Natural killer cell (primary cell): ENCODE measurements around the gene MAML3. TPM values are rescaled to one million over a fixed set of nuclear protein-coding genes. Genes with fewer than 3 reads are reported as not detected.

Source experiments
- ATAC-seq, 3 donors: fragments of 150-1000 bp in 2 of 3; fragments of 200-7000 bp in 1 of 3; cut with Tn5 transposase; 1 replicate in 1 of 3; 2 replicates in 2 of 3; pipeline ENCODE4 v1.10.0; 2021; ENCODE audit warnings: mild to moderate bottlenecking in 2 of 3, moderate library complexity in 2 of 3
- DNase-seq, 2 donors: peaks; one replicate each; pipeline versions ENCODE4 v3.0.0 to v3.0.0-alpha.2; 2013 to 2021; ENCODE audit warnings: mixed read lengths in 1 of 2
- H3K27ac ChIP-seq: one replicate; pipeline ENCODE4 v1.5.1; 2013; ENCODE audit warnings: mild to moderate bottlenecking, low read length
- H3K27me3 ChIP-seq: one replicate; pipeline ENCODE4 v1.6.1; 2013; ENCODE audit warnings: low read length; ENCODE audit not compliant: control insufficient read depth, insufficient read depth
- H3K36me3 ChIP-seq: one replicate; pipeline ENCODE4 v1.6.1; 2013; ENCODE audit warnings: low read length; ENCODE audit not compliant: control insufficient read depth, insufficient read depth
- H3K4me1 ChIP-seq: one replicate; pipeline ENCODE4 v1.6.1; 2013; ENCODE audit warnings: low read length; ENCODE audit not compliant: control insufficient read depth, insufficient read depth
- H3K4me3 ChIP-seq: one replicate; pipeline ENCODE4 v1.5.1; 2013; ENCODE audit warnings: low read length
- H3K9me3 ChIP-seq: one replicate; pipeline ENCODE4 v1.6.1; 2013; ENCODE audit warnings: low read length; ENCODE audit not compliant: control insufficient read depth, insufficient read depth
- H3K27ac Mint-ChIP-seq, 2 donors: one replicate each; pipeline ENCODE4 v1.8.0; 2022; ENCODE audit warnings: mild to moderate bottlenecking in 2 of 2, mixed read lengths in 2 of 2, moderate library complexity in 1 of 2
- H3K27me3 Mint-ChIP-seq, 2 donors: one replicate each; pipeline ENCODE4 v1.8.0; 2022; ENCODE audit warnings: low read depth in 2 of 2, mixed read lengths in 2 of 2
- H3K36me3 Mint-ChIP-seq: one replicate; pipeline ENCODE4 v1.8.0; 2022; ENCODE audit warnings: mixed read lengths
- H3K4me1 Mint-ChIP-seq, 2 donors: one replicate each; pipeline ENCODE4 v1.8.0; 2022; ENCODE audit warnings: mixed read lengths in 2 of 2
- H3K4me3 Mint-ChIP-seq: one replicate; pipeline ENCODE4 v1.8.0; 2022; ENCODE audit warnings: mild to moderate bottlenecking, moderate library complexity, mixed read lengths
- H3K9me3 Mint-ChIP-seq, 2 donors: one replicate each; pipeline ENCODE4 v1.8.0; 2022; ENCODE audit warnings: mixed read lengths in 2 of 2
- WGBS: methylation state at CpG from one replicate; pipeline ENCODE4 v1.1.7; 2013; ENCODE audit warnings: missing lambda C conversion rate; ENCODE audit not compliant: insufficient coverage; 5-methylcytosine and 5-hydroxymethylcytosine counted together
- intact Hi-C: fragments of 100-400 bp; cut with micrococcal nuclease; formaldehyde crosslinking; loops from one replicate; pipeline ENCODE4 v1.14.2; 2022
- total RNA-seq, 4 donors: library from RNA; stranded (reverse); fragments of 120-200 nt in 1 of 4; gene quantifications; one replicate each; pipeline versions ENCODE4 v1.2.3 to v1.2.4, GENCODE V29; 2013 to 2022
- TF ChIP-seq, protein P1 (sequence below): fragments of 200-600 bp; IDR thresholded peaks from one replicate; pipeline ENCODE4 v1.8.0; 2022; ENCODE audit warnings: antibody characterized with exemption

Gene MAML3
- total RNA-seq, 3 donors from 2014 or later (not counting 1 experiment from before 2014, with no cell fraction given), result 1.7 to 5.6 (median 2.8) TPM

DNA sequence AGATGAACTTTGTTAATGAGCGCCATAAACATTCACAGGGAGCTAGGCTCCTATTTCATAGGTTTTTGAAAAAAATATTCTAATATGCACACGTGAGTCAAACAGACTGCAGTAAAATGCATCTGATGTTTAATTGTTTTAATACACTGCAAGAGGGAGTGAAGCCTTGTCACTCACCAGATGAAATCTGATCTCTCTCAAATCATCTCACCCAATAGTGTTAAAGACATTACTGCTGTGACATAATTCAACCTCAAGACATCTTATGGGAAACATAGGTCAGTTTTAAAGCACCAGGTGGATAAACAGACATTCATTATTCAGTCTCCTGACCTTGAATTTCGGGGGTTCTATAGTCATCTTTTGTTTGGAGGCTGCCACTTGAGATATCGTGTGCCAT, 148.3 kb downstream of the MAML3 start:
- no peak overlapping the region for H3K4me3 Mint-ChIP-seq
- intact Hi-C loops, result no loop called here

DNA sequence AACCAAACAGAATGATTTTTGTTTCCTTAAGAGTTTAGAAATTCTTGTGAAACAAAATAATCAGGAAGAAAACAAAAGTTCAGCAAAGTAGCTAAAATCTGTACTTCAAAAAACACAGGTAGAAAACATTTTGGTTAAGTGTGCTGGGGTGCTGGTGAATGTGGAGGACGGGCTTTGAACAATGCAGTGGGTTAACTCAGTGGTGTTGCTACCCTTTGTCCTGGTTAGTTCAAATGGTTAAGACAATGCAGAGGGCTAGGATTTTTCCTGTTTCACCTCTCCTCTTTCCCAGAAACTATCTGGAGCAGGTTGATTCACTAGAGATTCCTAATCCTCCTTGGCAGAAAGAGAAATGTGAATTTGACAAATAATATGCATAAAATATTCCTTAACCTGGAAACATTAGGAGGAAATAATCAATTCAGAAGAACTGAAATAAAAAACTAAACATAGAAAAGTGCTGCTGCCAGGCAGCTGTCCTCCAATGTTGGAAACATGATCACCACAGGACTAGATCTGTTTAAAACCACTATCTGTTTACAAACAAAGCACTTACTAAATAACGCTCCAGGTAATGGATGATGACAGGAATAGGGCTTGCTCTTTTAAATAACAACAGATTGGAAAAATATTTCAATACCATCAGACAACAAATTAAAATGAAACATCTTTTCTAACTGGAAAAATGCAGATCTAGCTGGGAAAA, 148.9 kb downstream of the MAML3 start:
- Mint-ChIP-seq H3K4me1 (no peaks in the 10 kb centered on the region), H3K36me3 (no peaks in the 10 kb centered on the region), H3K4me3 (no peak overlapping the region), H3K9me3 (no peaks in the 10 kb centered on the region), H3K27me3 (peaks cover 12 to 42% of the 10 kb centered on the region in 2 donors), H3K27ac (no peak overlapping the region)
- ATAC-seq, result no peak
- H3K27ac ChIP-seq, result no peak overlapping the region
- 72% methylated on average over 1 of the region's 2 CpGs for WGBS
- H3K27me3 ChIP-seq, result no peaks in the 10 kb centered on the region
- no peaks in the 10 kb centered on the region for H3K4me1 ChIP-seq
- TF ChIP-seq, protein P1, sequence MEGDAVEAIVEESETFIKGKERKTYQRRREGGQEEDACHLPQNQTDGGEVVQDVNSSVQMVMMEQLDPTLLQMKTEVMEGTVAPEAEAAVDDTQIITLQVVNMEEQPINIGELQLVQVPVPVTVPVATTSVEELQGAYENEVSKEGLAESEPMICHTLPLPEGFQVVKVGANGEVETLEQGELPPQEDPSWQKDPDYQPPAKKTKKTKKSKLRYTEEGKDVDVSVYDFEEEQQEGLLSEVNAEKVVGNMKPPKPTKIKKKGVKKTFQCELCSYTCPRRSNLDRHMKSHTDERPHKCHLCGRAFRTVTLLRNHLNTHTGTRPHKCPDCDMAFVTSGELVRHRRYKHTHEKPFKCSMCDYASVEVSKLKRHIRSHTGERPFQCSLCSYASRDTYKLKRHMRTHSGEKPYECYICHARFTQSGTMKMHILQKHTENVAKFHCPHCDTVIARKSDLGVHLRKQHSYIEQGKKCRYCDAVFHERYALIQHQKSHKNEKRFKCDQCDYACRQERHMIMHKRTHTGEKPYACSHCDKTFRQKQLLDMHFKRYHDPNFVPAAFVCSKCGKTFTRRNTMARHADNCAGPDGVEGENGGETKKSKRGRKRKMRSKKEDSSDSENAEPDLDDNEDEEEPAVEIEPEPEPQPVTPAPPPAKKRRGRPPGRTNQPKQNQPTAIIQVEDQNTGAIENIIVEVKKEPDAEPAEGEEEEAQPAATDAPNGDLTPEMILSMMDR, result no peak
- H3K4me3 ChIP-seq, result no peak overlapping the region
- DNase-seq, result no peak
- no peaks in the 10 kb centered on the region for H3K9me3 ChIP-seq
- intact Hi-C loops, result no loop called here
- H3K36me3 ChIP-seq, result no peaks in the 10 kb centered on the region

More for the DNA sequence above, 148.3 kb downstream of the MAML3 start:
- Histone ChIP-seq H3K27ac (no peak overlapping the region), H3K27me3 (no peaks in the 10 kb centered on the region), H3K9me3 (no peaks in the 10 kb centered on the region), H3K4me1 (no peaks in the 10 kb centered on the region), H3K4me3 (no peak overlapping the region), H3K36me3 (no peaks in the 10 kb centered on the region)
- Mint-ChIP-seq H3K27ac (no peak overlapping the region), H3K36me3 (no peaks in the 10 kb centered on the region), H3K27me3 (peaks cover 12 to 42% of the 10 kb centered on the region in 2 donors), H3K9me3 (no peaks in the 10 kb centered on the region), H3K4me1 (no peaks in the 10 kb centered on the region)
- ATAC-seq, result no peak
- 89% methylated on average over 4 of the region's 4 CpGs for WGBS
- no peak for DNase-seq
- TF ChIP-seq, protein P1, result no peak

DNA sequence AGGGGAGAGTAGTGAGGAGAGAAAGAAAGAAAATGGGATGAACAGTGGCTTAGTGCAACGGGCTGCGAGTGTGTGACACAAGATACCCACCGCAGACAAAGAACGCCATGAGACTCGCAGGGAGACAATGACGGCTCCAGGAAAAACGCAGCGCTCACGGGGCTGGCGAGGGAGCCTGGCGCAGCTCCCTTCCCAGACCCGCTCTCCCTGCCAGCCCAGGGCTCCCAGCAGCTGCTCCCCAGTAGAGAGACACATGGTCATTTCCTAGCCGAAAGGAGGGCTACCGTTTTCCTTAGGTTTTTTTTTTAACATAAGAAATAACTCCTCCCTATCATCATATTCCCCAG, 149.5 kb downstream of the MAML3 start:
- no peak overlapping the region for H3K4me3 Mint-ChIP-seq
- Histone ChIP-seq H3K36me3 (no peaks in the 10 kb centered on the region), H3K27me3 (no peaks in the 10 kb centered on the region), H3K9me3 (no peaks in the 10 kb centered on the region), H3K27ac (no peak overlapping the region), H3K4me1 (no peaks in the 10 kb centered on the region), H3K4me3 (no peak overlapping the region)
- DNase-seq (no peak), ATAC-seq (no peak)
- H3K36me3 Mint-ChIP-seq, result no peaks in the 10 kb centered on the region
- H3K27me3 Mint-ChIP-seq, result peaks cover 12 to 42% of the 10 kb centered on the region in 2 donors
- H3K27ac Mint-ChIP-seq, result no peak overlapping the region
- no peaks in the 10 kb centered on the region for H3K4me1 Mint-ChIP-seq
- H3K9me3 Mint-ChIP-seq, result no peaks in the 10 kb centered on the region
- WGBS, result 79% methylated on average over 14 of the region's 14 CpGs
- intact Hi-C loops, result no loop called here
- TF ChIP-seq, protein P1, result no peak
